ENCODE results near the gene CDC42SE2. TPM values are rescaled to one million over a fixed set of nuclear protein-coding genes. Genes with fewer than 3 reads are reported as not detected.

The CDC42SE2 gene
- total RNA-seq, 1 experiment from 2014 or later, result 23.2 TPM

- no CpG with 5 or more reads among the region's 4 CpGs for WGBS (ENCODE audit: extremely low coverage, insufficient read length, low lambda C conversion rate)
- H3K27me3 Mint-ChIP-seq (ENCODE audit: low read depth), result no peaks in the 10 kb centered on the region
Observed at GRCh38 chr5:131246504-131246903, 17.3 kb upstream of the CDC42SE2 start.

More at GRCh38 chr5:131246504-131246903, 17.3 kb upstream of the CDC42SE2 start:
- peaks cover 0 to 8% (median 2%) of the 10 kb centered on the region in 3 experiments; a peak in 2 of 7 replicates for H3K36me3 Mint-ChIP-seq (ENCODE audit: insufficient read depth in 1 of 3, low read depth in 3 of 3)
- no peak overlapping the region for H3K23ac ChIP-seq (ENCODE audit: insufficient read length, low read depth, low read length)
- no peak overlapping the region for H2BK120ac ChIP-seq (ENCODE audit: low read depth, low read length, poor library complexity, severe bottlenecking)
- no peak overlapping the region for H3K4me2 ChIP-seq (ENCODE audit: insufficient read depth, insufficient read length, low read length)
- no peak overlapping the region for H4K91ac ChIP-seq (ENCODE audit: insufficient read length, low read depth, low read length)
- H3K79me2 ChIP-seq (ENCODE audit: insufficient read depth, low read length), result no peaks in the 10 kb centered on the region
- no peak overlapping the region for H4K8ac ChIP-seq (replicated peaks; ENCODE audit: insufficient read length, low read depth, low read length)
- no peaks in the 10 kb centered on the region for H3K4me1 Mint-ChIP-seq
- DNase-seq, result no peak
- H4K20me1 ChIP-seq (ENCODE audit: control insufficient read depth, insufficient read depth, insufficient read length), result no peaks in the 10 kb centered on the region
- no peak overlapping the region for H3K14ac ChIP-seq (ENCODE audit: insufficient read depth, low read length)
- H3K56ac ChIP-seq (ENCODE audit: insufficient read length, low read depth, low read length), result no peak overlapping the region
- no peak overlapping the region for H2BK20ac ChIP-seq (ENCODE audit: low read depth, low read length, poor library complexity, severe bottlenecking)
- H3K4ac ChIP-seq (ENCODE audit: low read depth, low read length), result no peak overlapping the region
- H3K23me2 ChIP-seq (ENCODE audit: insufficient read length, low read depth, low read length, poor library complexity, severe bottlenecking), result no peaks in the 10 kb centered on the region
- no peak overlapping the region for H2BK5ac ChIP-seq (ENCODE audit: insufficient read length, low read length)
- no peak overlapping the region for H2BK12ac ChIP-seq (ENCODE audit: insufficient read length, low read depth, low read length)
- no peak overlapping the region for H3K27ac ChIP-seq (ENCODE audit: insufficient read length, low read depth, low read length)
- H3K9me3 ChIP-seq (ENCODE audit: control insufficient read depth, low read depth, low read length), result no peaks in the 10 kb centered on the region
- H3K79me1 ChIP-seq (ENCODE audit: insufficient read depth, low read depth, low read length, poor library complexity, severe bottlenecking), result no peaks in the 10 kb centered on the region
- H3K9me3 Mint-ChIP-seq, result peaks cover 8 to 9% of the 10 kb centered on the region in 2 experiments; a peak in 3 of 5 replicates
- H3K27me3 ChIP-seq (ENCODE audit: insufficient read depth, low read length), result no peaks in the 10 kb centered on the region
- H3K4me3 Mint-ChIP-seq, result no peak overlapping the region
- H3K9ac ChIP-seq (ENCODE audit: extremely low read depth, insufficient read length, low read length), result no peak overlapping the region
- H2BK15ac ChIP-seq (ENCODE audit: low read depth, low read length), result no peak overlapping the region
- no peak overlapping the region for H3T11ph ChIP-seq (ENCODE audit: low read length)
- no peak overlapping the region for H2AFZ ChIP-seq (ENCODE audit: low read length)
- no peak overlapping the region for H3K27ac Mint-ChIP-seq
- no peaks in the 10 kb centered on the region for H3K4me1 ChIP-seq (ENCODE audit: insufficient read depth, low read length)
- no peak overlapping the region for H4K5ac ChIP-seq (ENCODE audit: insufficient read length, low read depth, low read length)
- no peak overlapping the region for H3K18ac ChIP-seq (ENCODE audit: insufficient read length, low read depth, low read length)
- no peak for TF ChIP-seq CTCF (conservative IDR thresholded peaks at IDR 0.05)
- no peak overlapping the region for H2AK5ac ChIP-seq (ENCODE audit: insufficient read length, low read length)
